Suprapubic skin (tissue), 3 donors: Measurements from ENCODE around the gene HNRNPCL2.
"Not testable (repeated sequence)": the region's sequence is repeated elsewhere in the genome, so short reads cannot be mapped to it uniquely, and the experiment has no call there.

Experiments used
- CTCF ChIP-seq, 2 donors: fragments of 200-600 bp in 1 of 2; fragments of 450-650 bp in 1 of 2; sonication (generic) in 1 of 2; IDR thresholded peaks; one replicate each; pipeline ENCODE4 v1.5.1; 2016 to 2019; ENCODE audit warnings: antibody characterized with exemption in 2 of 2, mild to moderate bottlenecking in 1 of 2, moderate library complexity in 1 of 2
- POLR2A ChIP-seq, 2 donors: fragments of 450-650 bp; IDR thresholded peaks; one replicate each; pipeline ENCODE4 v1.6.1; 2017; ENCODE audit warnings: antibody characterized with exemption in 2 of 2, mild to moderate bottlenecking in 2 of 2, moderate library complexity in 2 of 2

- TF ChIP-seq CTCF, POLR2A (IDR thresholded peaks at IDR 0.05): not testable (repeated sequence)
Measured at GRCh38 chr1:13070474-13070873, 46.2 kb downstream of the HNRNPCL2 start, which contains the start of gene PRAMEF25.
